Measurements from ENCODE around the gene SEL1L2. TPM values are rescaled to one million over a fixed set of nuclear protein-coding genes. Genes with fewer than 3 reads are reported as not detected.

The SEL1L2 gene
- total RNA-seq, 2 donors from 2014 or later, result not detected

- H3K27me3 ChIP-seq (replicated peaks; ENCODE audit: insufficient read depth), result no peaks in the 10 kb centered on the region
- no peaks in the 10 kb centered on the region for H3K36me3 ChIP-seq
- H3K4me3 ChIP-seq, result no peak overlapping the region
- no peak for DNase-seq (ENCODE audit: low spot score)
- no peak for TF ChIP-seq CTCF (IDR thresholded peaks at IDR 0.05)
- ATAC-seq (ENCODE audit: insufficient number of reproducible peaks, low FRiP score, low read depth), result no peak
- H3K4me1 ChIP-seq (ENCODE audit: control insufficient read depth in 1 of 2, low read depth in 2 of 2), result peaks cover 4 to 8% of the 10 kb centered on the region in 2 donors
- no peaks in the 10 kb centered on the region for H3K9me3 ChIP-seq
- H3K27ac ChIP-seq, result no peak overlapping the region
These were observed 115.8 kb downstream of the SEL1L2 start for GRCh38 chr20:13874394-13875157.

GRCh38 chr20:13873831-13874230 lies 116.6 kb downstream of the SEL1L2 start:
- no peak for DNase-seq (ENCODE audit: low spot score)
- H3K4me1 ChIP-seq (ENCODE audit: control insufficient read depth in 1 of 2, low read depth in 2 of 2), result peaks cover 4 to 14% of the 10 kb centered on the region in 2 donors
- ATAC-seq (ENCODE audit: insufficient number of reproducible peaks, low FRiP score, low read depth), result no peak
- H3K4me3 ChIP-seq, result no peak overlapping the region
- TF ChIP-seq CTCF (IDR thresholded peaks at IDR 0.05), result no peak
- no peak overlapping the region for H3K27ac ChIP-seq
- no peaks in the 10 kb centered on the region for H3K36me3 ChIP-seq
- H3K9me3 ChIP-seq, result no peaks in the 10 kb centered on the region
- no peaks in the 10 kb centered on the region for H3K27me3 ChIP-seq (replicated peaks; ENCODE audit: insufficient read depth)

GRCh38 chr20:13870170-13870748 lies 120.2 kb downstream of the SEL1L2 start:
- Histone ChIP-seq H3K36me3 (no peaks in the 10 kb centered on the region), H3K27ac (no peak overlapping the region), H3K4me1 (ENCODE audit: control insufficient read depth in 1 of 2, low read depth in 2 of 2) (peaks cover 16 to 47% of the 10 kb centered on the region in 2 donors), H3K4me3 (no peak overlapping the region), H3K27me3 (replicated peaks; ENCODE audit: insufficient read depth) (no peaks in the 10 kb centered on the region), H3K9me3 (no peaks in the 10 kb centered on the region)
- TF ChIP-seq CTCF (IDR thresholded peaks at IDR 0.05), result no peak
- ATAC-seq (ENCODE audit: insufficient number of reproducible peaks, low FRiP score, low read depth) (no peak), DNase-seq (ENCODE audit: low spot score) (no peak)

GRCh38 chr20:13868331-13868730 lies 122.1 kb downstream of the SEL1L2 start:
- Histone ChIP-seq H3K27ac (peak overlapping the region; percentile 64 to 69), H3K27me3 (replicated peaks; ENCODE audit: insufficient read depth) (no peaks in the 10 kb centered on the region), H3K4me3 (no peak overlapping the region), H3K4me1 (ENCODE audit: control insufficient read depth in 1 of 2, low read depth in 2 of 2) (peaks cover 19 to 47% of the 10 kb centered on the region in 2 donors), H3K36me3 (no peaks in the 10 kb centered on the region), H3K9me3 (no peaks in the 10 kb centered on the region)
- DNase-seq (ENCODE audit: low spot score) (no peak), ATAC-seq (ENCODE audit: insufficient number of reproducible peaks, low FRiP score, low read depth) (peak; percentile 81)
- no peak for TF ChIP-seq CTCF (IDR thresholded peaks at IDR 0.05)

GRCh38 chr20:13865791-13866351 lies 124.5 kb downstream of the SEL1L2 start:
- no peaks in the 10 kb centered on the region for H3K36me3 ChIP-seq
- H3K27me3 ChIP-seq (replicated peaks; ENCODE audit: insufficient read depth), result no peaks in the 10 kb centered on the region
- H3K27ac ChIP-seq, result peak overlapping the region; percentile 64 to 69
- H3K4me3 ChIP-seq, result no peak overlapping the region
- no peaks in the 10 kb centered on the region for H3K9me3 ChIP-seq
- ATAC-seq (ENCODE audit: insufficient number of reproducible peaks, low FRiP score, low read depth) (no peak), DNase-seq (ENCODE audit: low spot score) (no peak)
- peaks cover 19 to 47% of the 10 kb centered on the region in 2 donors for H3K4me1 ChIP-seq (ENCODE audit: control insufficient read depth in 1 of 2, low read depth in 2 of 2)
- no peak for TF ChIP-seq CTCF (IDR thresholded peaks at IDR 0.05)

Measured in thoracic aorta (tissue), 2 donors.